Prostate gland (tissue), 2 donors: ENCODE data around the gene SUSD1.

Experiments used
- POLR2A ChIP-seq: fragments of 450-650 bp; IDR thresholded peaks from one replicate; pipeline ENCODE4 v1.6.1; 2016; ENCODE audit warnings: antibody characterized with exemption, mild to moderate bottlenecking
- POLR2AphosphoS5 ChIP-seq: sonication (generic); formaldehyde crosslinking; IDR thresholded peaks from one replicate; pipeline ENCODE4 v1.6.1; 2017; ENCODE audit warnings: antibody characterized with exemption
- TF ChIP-seq, protein P1 (sequence below), 4 experiments: fragments of 200-600 bp in 2 of 4; fragments of 450-650 bp in 2 of 4; sonication (generic) in 2 of 4; IDR thresholded peaks; 1 replicate in 3 of 4; 2 replicates in 1 of 4; pipeline ENCODE4 v1.5.1; 2016 to 2019; ENCODE audit warnings: antibody characterized with exemption in 4 of 4, mild to moderate bottlenecking in 2 of 4, moderate library complexity in 2 of 4

DNA sequence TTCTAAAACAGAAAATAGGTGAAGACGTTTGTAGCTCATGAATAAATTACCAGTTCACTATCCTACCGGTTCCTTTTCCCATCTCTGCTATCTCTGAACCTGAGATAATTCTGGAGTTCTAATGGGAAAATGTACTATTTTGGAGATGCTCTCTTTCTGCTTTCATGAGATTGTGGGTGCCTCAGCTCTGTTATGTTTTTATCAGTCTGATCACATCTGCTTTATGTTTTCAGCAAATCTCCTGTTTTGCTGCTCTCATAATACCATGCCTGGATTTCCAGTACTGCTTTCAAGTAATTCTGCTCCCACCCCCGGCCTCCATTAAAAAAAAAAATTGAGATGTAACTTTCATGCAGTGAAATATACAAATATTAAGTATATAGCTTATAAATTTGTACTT lies 9.1 kb upstream of the SUSD1 start:
- TF ChIP-seq POLR2A (no peak), POLR2AphosphoS5 (no peak)
- TF ChIP-seq, protein P1, sequence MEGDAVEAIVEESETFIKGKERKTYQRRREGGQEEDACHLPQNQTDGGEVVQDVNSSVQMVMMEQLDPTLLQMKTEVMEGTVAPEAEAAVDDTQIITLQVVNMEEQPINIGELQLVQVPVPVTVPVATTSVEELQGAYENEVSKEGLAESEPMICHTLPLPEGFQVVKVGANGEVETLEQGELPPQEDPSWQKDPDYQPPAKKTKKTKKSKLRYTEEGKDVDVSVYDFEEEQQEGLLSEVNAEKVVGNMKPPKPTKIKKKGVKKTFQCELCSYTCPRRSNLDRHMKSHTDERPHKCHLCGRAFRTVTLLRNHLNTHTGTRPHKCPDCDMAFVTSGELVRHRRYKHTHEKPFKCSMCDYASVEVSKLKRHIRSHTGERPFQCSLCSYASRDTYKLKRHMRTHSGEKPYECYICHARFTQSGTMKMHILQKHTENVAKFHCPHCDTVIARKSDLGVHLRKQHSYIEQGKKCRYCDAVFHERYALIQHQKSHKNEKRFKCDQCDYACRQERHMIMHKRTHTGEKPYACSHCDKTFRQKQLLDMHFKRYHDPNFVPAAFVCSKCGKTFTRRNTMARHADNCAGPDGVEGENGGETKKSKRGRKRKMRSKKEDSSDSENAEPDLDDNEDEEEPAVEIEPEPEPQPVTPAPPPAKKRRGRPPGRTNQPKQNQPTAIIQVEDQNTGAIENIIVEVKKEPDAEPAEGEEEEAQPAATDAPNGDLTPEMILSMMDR (IDR thresholded peaks at IDR 0.05): no peak
